Thyroid gland (tissue), 4 donors: ENCODE results near the gene HIP1. TPM values are rescaled to one million over a fixed set of nuclear protein-coding genes. Genes with fewer than 3 reads are reported as not detected.
A peak's percentile ranks its signal among the peaks of the same experiment; 100 is the strongest.

Source experiments
- DNase-seq, 2 donors: peaks; one replicate each; pipeline ENCODE4 v3.0.0-alpha.2; 2019
- H3K27ac ChIP-seq, 3 donors: fragments of 200-600 bp; sonication (generic); 1 replicate in 2 of 3; 2 replicates in 1 of 3; pipeline ENCODE4 v1.5.1; 2016 to 2019; ENCODE audit warnings: mild to moderate bottlenecking in 1 of 3, moderate library complexity in 1 of 3
- H3K27me3 ChIP-seq: fragments of 200-600 bp; sonication (generic); one replicate; pipeline ENCODE4 v1.5.1; 2019
- H3K36me3 ChIP-seq, 2 donors: fragments of 200-600 bp; sonication (generic); one replicate each; pipeline ENCODE4 v1.5.1; 2016 to 2019
- H3K4me1 ChIP-seq, 2 donors: fragments of 200-600 bp; sonication (generic); one replicate each; pipeline ENCODE4 v1.5.1; 2017 to 2019
- H3K4me3 ChIP-seq, 3 donors: fragments of 200-600 bp; sonication (generic); replicated peaks in 1 of 3; 1 replicate in 2 of 3; 2 replicates in 1 of 3; pipeline ENCODE4 v1.5.1; 2016; ENCODE audit warnings: mild to moderate bottlenecking in 1 of 3
- H3K9me3 ChIP-seq: fragments of 200-600 bp; sonication (generic); one replicate; pipeline ENCODE4 v1.5.1; 2017
- CTCF ChIP-seq, 6 experiments: fragments of 200-600 bp in 3 of 6; fragments of 450-650 bp in 3 of 6; sonication (generic) in 3 of 6; IDR thresholded peaks; one replicate each; pipeline ENCODE4 v1.5.1; 2016 to 2019; ENCODE audit warnings: antibody characterized with exemption in 6 of 6, mild to moderate bottlenecking in 2 of 6, inconsistent platforms in 1 of 6, moderate library complexity in 1 of 6
- POLR2A ChIP-seq, 2 donors: fragments of 450-650 bp; IDR thresholded peaks; one replicate each; pipeline ENCODE4 v1.6.1; 2017; ENCODE audit warnings: antibody characterized with exemption in 2 of 2, mild to moderate bottlenecking in 2 of 2, moderate library complexity in 1 of 2
- WGBS, 2 donors: methylation state at CpG; one replicate each; pipeline ENCODE4 v1.1.5; 2017; 5-methylcytosine and 5-hydroxymethylcytosine counted together
- intact Hi-C: fragments of 100-400 bp; cut with DNase I; formaldehyde crosslinking; loops from one replicate; pipeline ENCODE4 v1.15.1; 2023
- total RNA-seq, 4 donors: library from RNA; depleted of rRNA; stranded (reverse); fragments of >200 nt; gene quantifications; one replicate each; pipeline ENCODE4 v1.2.3, GENCODE V29; 2016

The HIP1 gene
- total RNA-seq, 4 donors from 2014 or later, result 25.4 to 39.6 (median 28.1) TPM

GRCh38 chr7:75716992-75717626 is 21.6 kb downstream of the HIP1 start:
- Histone ChIP-seq H3K27me3 (no peaks in the 10 kb centered on the region), H3K27ac (no peak overlapping the region), H3K4me3 (no peak overlapping the region), H3K36me3 (no peaks in the 10 kb centered on the region), H3K9me3 (no peaks in the 10 kb centered on the region), H3K4me1 (peaks cover 3 to 15% of the 10 kb centered on the region in 2 donors)
- intact Hi-C loops, result no loop called here
- no peak for TF ChIP-seq CTCF (IDR thresholded peaks at IDR 0.05)
- TF ChIP-seq POLR2A (IDR thresholded peaks at IDR 0.05), result no peak
- no peak for DNase-seq
- 93% methylated on average over 9 of the region's 9 CpGs for WGBS, 2 donors

DNA sequence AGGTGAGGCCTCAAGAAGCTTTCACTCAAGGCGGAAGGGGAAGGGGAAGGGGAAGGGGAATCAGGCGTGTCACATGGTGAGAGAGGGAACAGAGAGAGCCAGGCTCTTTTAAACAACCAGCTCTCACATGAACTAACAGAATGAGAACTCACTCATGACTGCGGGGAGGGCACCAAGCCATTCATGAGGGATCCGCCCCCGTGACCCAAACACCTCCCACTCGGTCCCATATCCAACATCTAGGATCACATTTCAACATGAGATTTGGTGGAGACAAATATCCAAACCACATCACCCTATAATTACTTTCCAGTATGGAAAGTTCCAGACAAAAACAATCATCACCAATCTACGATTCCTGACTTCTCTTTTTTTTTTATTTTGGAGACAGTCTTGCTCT is 22.9 kb downstream of the HIP1 start:
- intact Hi-C loops, result no loop called here
- no peaks in the 10 kb centered on the region for H3K27me3 ChIP-seq
- H3K27ac ChIP-seq, result no peak overlapping the region
- no peaks in the 10 kb centered on the region for H3K36me3 ChIP-seq
- H3K4me1 ChIP-seq, result peaks cover 3 to 19% of the 10 kb centered on the region in 2 donors
- TF ChIP-seq CTCF (IDR thresholded peaks at IDR 0.05) (no peak), POLR2A (IDR thresholded peaks at IDR 0.05) (no peak)
- H3K9me3 ChIP-seq, result no peaks in the 10 kb centered on the region
- no peak for DNase-seq
- no peak overlapping the region for H3K4me3 ChIP-seq
- WGBS, 2 donors, result 78 to 89% methylated on average over 7 of the region's 7 CpGs

- Histone ChIP-seq H3K9me3 (no peaks in the 10 kb centered on the region), H3K4me1 (peaks cover 0 to 19% of the 10 kb centered on the region in 2 donors)
- 78 to 80% methylated on average over 4 of the region's 4 CpGs for WGBS, 2 donors
Measured at GRCh38 chr7:75712517-75713361, 26.0 kb downstream of the HIP1 start.

GRCh38 chr7:75711656-75712514 is 26.9 kb downstream of the HIP1 start:
- 52 to 58% methylated on average over 10 of the region's 10 CpGs for WGBS, 2 donors
- Histone ChIP-seq H3K27me3 (no peaks in the 10 kb centered on the region), H3K9me3 (no peaks in the 10 kb centered on the region), H3K36me3 (no peaks in the 10 kb centered on the region), H3K27ac (peak overlapping the region in 2 of 3 donors; percentile 63 to 71), H3K4me3 (no peak overlapping the region), H3K4me1 (peaks cover 0 to 19% of the 10 kb centered on the region in 2 donors)
- intact Hi-C loops, result no loop called here
- TF ChIP-seq CTCF (IDR thresholded peaks at IDR 0.05) (no peak), POLR2A (IDR thresholded peaks at IDR 0.05) (no peak)
- no peak for DNase-seq

More at GRCh38 chr7:75712517-75713361, 26.0 kb downstream of the HIP1 start:
- Histone ChIP-seq H3K27me3 (no peaks in the 10 kb centered on the region), H3K4me3 (no peak overlapping the region), H3K36me3 (no peaks in the 10 kb centered on the region), H3K27ac (peak overlapping the region in 2 of 3 donors; percentile 12 to 71)
- no peak for DNase-seq
- no peak for TF ChIP-seq CTCF (IDR thresholded peaks at IDR 0.05)
- TF ChIP-seq POLR2A (IDR thresholded peaks at IDR 0.05), result no peak
- intact Hi-C loops, result no loop called here
